Measurements from ENCODE around the gene KY. TPM values are rescaled to one million over a fixed set of nuclear protein-coding genes. Genes with fewer than 3 reads are reported as not detected.
A peak's percentile ranks its signal among the peaks of the same experiment; 100 is the strongest.

KY gene
- total RNA-seq, 1 donor from 2014 or later, result 0.29 TPM

- intact Hi-C loops (cut with DNase I), result no loop called here
- no peak for TF ChIP-seq CTCF (IDR thresholded peaks at IDR 0.05)
Observed at GRCh38 chr3:134620476-134621115, 30.2 kb downstream of the KY start.

DNA sequence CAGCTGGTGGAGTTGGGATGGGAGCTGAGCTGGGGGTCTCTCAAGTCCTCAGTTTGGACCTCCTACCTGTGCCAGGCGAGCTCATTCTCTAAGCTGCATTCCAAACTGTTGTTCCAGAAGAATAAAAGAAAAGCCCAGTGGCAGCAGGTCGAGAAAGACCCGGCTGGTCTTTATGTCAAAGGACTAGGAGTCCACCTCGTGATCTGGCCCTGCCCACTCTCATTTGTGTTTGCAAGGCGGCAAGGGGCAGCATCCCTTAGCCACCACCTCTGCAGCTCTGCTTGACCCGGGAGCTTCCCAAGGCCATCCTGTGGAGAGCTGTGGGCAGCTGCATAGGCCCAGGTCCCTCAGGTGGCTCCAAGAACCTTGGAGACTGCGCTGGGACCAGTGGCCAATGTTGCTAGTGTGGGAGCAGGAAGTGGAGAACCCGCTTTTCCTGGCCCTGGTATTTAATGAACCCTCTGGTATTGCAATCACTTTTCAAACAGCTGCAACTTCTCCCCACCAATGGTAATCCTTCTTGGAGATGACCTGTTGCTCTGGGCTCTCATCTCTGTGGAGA lies 30.9 kb downstream of the KY start:
- no peak overlapping the region for H3K27ac ChIP-seq
- H3K4me1 ChIP-seq, result no peaks in the 10 kb centered on the region
- DNase-seq, result no peak
- no peaks in the 10 kb centered on the region for H3K36me3 ChIP-seq
- TF ChIP-seq CTCF (IDR thresholded peaks at IDR 0.05), result no peak
- no peak for ATAC-seq
- no peak overlapping the region for H3K4me3 ChIP-seq
- no peaks in the 10 kb centered on the region for H3K27me3 ChIP-seq
- no peaks in the 10 kb centered on the region for H3K9me3 ChIP-seq
- intact Hi-C loops (cut with DNase I), result no loop called here

More at GRCh38 chr3:134620476-134621115, 30.2 kb downstream of the KY start:
- ATAC-seq (no peak), DNase-seq (no peak)
- H3K4me3 ChIP-seq, result no peak overlapping the region
- H3K4me1 ChIP-seq, result no peaks in the 10 kb centered on the region
- H3K36me3 ChIP-seq, result no peaks in the 10 kb centered on the region
- H3K27me3 ChIP-seq, result no peaks in the 10 kb centered on the region
- no peaks in the 10 kb centered on the region for H3K9me3 ChIP-seq
- H3K27ac ChIP-seq, result no peak overlapping the region

DNA sequence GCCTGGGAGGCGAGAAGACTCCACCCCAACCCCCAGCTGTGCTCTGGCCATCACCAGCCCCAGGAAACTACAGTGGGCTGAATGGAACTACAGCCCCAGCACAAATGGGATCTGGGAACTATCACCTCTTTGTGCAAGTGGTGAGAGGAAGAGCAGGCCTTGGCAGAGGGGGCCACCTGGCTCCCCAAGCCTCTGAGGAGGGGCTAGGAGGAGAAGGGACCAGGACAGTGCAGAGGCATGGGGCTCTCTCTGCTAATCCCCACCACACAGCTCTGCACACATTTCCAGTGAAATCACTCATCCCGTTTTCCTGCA lies 31.6 kb downstream of the KY start:
- intact Hi-C loops (cut with DNase I), result no loop called here
- no peak for DNase-seq
- H3K27ac ChIP-seq, result no peak overlapping the region
- H3K4me1 ChIP-seq, result no peaks in the 10 kb centered on the region
- no peak for ATAC-seq
- H3K4me3 ChIP-seq, result no peak overlapping the region
- no peaks in the 10 kb centered on the region for H3K9me3 ChIP-seq
- H3K27me3 ChIP-seq, result no peaks in the 10 kb centered on the region
- TF ChIP-seq CTCF (IDR thresholded peaks at IDR 0.05), result no peak
- H3K36me3 ChIP-seq, result no peaks in the 10 kb centered on the region

DNA sequence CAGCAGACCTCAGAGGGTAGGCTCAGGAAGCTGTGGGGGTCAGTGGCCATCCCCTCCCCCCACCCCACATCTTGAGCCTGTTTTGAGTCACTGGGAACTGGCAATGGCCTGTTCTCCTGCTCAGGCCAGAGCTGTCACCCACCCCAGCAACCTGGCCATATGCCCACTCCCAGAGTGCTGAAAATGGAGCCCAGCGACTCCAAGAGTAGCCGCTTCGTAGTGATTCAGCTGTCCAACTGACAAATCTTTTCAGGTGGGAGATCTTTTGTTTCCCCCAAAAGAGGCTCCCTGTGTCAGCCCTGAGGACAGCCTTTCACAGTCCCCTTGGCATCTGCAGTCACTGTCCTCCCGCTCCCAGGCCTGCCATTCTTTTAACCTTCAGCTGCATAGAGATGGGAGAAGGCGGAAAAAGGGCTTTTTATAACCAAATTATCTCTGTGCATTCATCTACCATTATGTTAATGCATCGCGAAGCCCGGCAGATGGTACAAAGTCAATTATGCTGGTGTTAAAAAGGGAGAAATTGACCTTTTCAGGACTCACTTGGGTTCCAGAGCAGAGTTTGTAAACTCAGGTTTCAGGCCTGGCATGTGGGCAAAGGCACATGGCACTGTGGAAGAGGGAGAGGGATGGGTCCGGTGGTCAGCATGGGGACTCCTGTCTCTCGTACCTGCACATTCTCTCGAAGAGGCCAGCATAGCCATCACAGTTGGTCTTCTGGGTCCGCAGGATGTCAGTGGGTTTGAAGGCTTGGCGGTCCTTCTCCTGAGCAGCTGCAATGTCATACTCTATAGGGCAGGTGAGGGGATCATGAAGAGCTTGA lies 32.1 kb downstream of the KY start:
- ATAC-seq, result no peak
- DNase-seq, result no peak
- H3K4me3 ChIP-seq, result no peak overlapping the region
- no peak for TF ChIP-seq CTCF (IDR thresholded peaks at IDR 0.05)
- no peaks in the 10 kb centered on the region for H3K9me3 ChIP-seq
- intact Hi-C loops (cut with DNase I), result no loop called here
- H3K4me1 ChIP-seq, result no peaks in the 10 kb centered on the region
- H3K27ac ChIP-seq, result no peak overlapping the region
- no peaks in the 10 kb centered on the region for H3K36me3 ChIP-seq
- no peaks in the 10 kb centered on the region for H3K27me3 ChIP-seq

- intact Hi-C loops (cut with DNase I), result no loop called here
- H3K27me3 ChIP-seq, result no peaks in the 10 kb centered on the region
- ATAC-seq (peak; percentile 8), DNase-seq (no peak)
- no peak for TF ChIP-seq CTCF (IDR thresholded peaks at IDR 0.05)
- H3K9me3 ChIP-seq, result no peaks in the 10 kb centered on the region
- no peak overlapping the region for H3K27ac ChIP-seq
- no peak overlapping the region for H3K4me3 ChIP-seq
- no peaks in the 10 kb centered on the region for H3K36me3 ChIP-seq
- no peaks in the 10 kb centered on the region for H3K4me1 ChIP-seq
Observed at GRCh38 chr3:134617608-134618477, 33.0 kb downstream of the KY start.
